Stimulated activated CD8-positive, alpha-beta memory T cell treated with anti-CD3 and anti-CD28 coated beads, Interleukin-7, amount 100 ng/mL, for 1 hour (primary cell): ENCODE measurements around the gene LBR.
"Not testable (repeated sequence)": the region's sequence is repeated elsewhere in the genome, so short reads cannot be mapped to it uniquely, and the experiment has no call there.

Experiments used
- DNase-seq, 2 donors: peaks; one replicate each; pipeline ENCODE4 v3.0.0-alpha.2; 2020; ENCODE audit warnings: low read depth in 2 of 2

The LBR gene

DNA sequence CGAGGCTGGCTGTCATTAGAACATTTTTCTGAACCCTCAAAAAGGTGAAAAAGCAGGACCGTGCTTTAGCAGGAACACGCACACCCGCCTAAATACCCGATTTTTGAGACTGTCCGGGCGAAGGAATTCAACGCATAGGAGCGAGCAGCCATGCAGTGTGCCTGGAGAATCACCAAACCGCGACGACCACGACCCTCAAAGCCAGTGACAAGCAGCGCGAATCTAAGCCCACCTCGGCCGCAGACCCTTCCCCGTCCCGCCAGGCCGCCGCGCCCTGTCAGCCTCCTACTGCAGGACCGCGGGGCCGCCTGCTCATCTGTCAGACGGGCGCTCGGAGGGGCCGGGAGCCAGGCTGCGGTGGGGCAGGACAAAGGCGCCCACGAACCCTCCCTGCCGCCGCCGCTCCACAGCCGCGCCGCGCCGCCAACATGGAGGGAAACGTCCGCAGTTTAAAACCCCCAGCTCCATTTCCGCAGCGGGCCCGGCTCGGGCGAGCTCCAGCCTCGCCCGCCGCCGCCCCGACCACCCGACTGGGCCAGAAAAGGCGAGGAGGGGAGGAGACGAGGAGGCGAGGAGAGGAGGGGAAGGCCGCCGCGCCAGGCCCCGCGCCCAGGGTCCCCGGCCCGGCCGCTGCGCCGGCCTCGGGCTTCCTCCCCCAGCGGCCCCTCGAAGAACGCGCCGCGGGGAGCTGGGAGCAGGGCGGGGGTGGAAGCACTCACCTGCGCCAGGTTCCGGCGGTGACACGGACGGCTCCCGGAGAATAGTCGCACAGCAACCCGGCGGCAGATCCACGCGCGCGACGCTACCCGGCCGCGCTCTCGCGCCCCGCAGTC lies at the start of gene LBR:
TSS of gene LBR (minus strand) at position 804 of the 833 bp plus-strand sequence. CDS start 3,963 bp downstream, outside the sequence.
- no peak for DNase-seq

DNA sequence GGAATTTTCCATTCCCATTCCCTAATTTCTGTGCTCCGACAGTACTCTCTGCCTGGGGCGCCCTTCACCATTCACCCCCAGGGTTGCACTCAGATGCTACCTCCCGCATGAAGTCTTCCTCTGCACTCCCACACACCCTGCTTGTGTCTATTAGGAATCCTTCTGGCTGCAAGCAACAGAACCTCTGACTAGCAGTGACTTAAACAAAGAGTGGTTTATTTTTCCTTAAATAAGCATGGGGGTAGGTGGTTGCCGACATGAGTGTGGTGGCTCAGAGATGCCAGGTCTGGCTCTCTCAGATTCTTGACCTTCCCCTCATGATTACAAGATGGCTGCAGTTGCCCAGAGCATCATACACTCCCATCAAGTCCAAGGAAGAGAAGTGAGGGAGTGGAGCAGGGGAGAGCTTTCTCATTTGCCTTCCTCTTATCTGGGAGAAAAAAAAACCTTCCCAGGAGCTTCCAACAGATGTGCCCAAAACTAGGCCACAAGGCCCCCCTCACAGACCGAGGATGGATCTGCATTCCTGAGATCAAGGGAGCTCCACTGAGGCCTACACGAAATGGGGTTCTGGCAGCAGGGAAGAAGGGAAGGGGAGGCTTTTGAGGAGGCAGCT lies 49.6 kb upstream of the LBR start:
- DNase-seq = no peak

DNA sequence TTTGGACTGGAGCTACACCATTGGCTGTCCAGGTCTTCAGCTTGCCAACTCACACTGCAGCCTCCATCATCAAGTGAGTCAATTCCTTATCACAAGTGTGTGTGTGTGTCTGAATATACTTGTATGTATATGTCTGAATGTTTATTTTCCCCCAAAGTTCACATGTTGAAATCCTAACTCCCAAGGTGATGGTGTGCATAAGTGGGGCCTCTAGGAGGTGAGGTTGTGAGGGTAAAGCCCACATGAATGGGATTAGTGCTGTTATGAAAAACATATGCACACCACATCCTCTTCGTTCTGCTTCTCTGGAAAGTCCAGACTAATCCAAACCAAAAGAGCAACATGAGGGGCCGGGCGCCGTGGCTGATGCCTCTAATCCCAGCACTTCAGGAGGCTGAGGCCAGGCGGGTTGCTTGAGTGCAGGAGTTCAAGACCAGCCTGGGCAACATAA lies 48.7 kb upstream of the LBR start:
- DNase-seq = no peak

DNA sequence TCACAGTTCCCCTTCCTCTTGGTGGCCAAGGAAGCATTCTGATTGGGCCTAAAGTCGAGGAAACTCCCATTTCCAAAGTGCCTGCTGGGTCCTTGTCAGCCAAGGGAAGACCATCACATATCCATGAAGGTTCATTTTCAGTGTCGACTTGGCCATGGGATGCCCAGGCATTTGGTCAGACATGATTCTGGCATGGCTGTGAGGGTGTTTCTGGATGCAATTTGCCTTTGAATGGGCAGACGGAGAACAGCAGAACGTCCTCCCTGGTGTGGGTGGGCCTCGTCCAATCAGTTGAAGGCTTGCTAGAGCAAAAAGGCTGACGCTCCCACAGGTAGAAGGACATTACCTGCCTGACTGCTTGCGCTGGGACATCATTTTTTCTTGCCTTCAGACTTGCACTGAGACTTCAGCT lies 48.3 kb upstream of the LBR start:
- DNase-seq = no peak

DNA sequence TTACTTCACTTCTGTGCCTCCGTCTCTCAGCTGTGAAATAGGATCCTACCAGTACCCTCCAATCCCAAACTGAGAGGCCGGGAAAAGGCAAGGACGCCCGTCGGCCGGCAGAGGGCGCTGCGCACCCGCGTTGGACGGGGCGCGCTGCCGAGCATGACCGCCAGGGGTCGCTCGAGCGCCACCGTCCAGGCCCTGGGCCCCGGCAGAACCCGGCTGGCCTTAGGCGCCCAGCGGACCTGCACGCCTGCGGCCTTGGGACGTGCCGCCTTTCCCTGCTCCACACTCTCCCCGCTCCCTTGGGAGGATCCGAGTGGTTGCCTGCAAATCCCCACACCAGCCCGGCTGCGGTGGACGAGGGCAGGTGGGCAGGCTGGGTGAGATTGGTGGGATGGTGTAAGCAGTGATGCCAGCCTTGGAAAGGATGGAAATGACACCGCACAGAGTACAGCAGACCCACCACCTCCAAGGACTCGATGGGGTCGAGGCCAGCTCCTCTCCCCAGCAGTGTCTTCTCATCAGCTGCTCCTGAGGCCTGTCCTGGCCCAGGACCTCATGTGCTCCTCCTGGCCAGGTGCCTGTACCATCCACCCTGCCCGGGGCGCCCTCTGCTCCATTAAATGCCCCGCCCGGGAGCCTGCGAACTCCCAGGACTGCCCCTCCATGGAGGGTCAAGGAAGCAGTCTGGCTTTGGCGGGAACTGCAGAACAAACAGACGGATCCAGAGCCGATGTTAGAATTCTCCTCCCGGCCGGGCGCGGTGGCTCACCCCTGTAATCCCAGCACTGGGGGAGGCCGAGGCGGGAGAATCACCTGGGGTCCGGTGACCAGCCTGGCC lies 47.4 kb upstream of the LBR start:
- peak; percentile 43 to 47 for DNase-seq

DNA sequence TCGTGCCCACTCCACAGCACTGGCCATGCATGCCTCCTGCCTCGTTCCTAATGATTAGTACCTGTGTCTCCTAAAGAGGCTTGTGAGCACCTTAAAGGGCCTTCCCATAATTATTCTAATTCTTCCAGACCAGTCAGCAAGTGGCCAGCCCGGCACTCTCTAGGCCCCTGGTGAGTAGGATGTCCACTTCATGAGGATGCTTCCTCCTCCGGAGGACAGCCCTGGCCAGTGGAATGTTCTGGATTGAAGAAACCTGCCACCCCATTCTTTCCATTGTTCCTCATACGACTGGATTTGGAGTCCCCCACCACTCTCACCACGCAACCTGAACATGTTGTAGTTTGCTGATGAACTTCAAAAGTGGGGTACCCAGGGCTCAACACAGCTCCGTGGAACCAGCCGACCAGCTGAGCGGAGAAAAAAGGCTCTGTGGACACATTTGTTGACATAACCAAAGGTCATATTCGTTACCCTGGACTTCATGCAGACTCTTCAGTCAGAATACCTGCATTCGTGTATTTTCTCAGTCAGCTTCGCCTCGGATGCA lies 46.7 kb upstream of the LBR start:
- no peak for DNase-seq

DNA sequence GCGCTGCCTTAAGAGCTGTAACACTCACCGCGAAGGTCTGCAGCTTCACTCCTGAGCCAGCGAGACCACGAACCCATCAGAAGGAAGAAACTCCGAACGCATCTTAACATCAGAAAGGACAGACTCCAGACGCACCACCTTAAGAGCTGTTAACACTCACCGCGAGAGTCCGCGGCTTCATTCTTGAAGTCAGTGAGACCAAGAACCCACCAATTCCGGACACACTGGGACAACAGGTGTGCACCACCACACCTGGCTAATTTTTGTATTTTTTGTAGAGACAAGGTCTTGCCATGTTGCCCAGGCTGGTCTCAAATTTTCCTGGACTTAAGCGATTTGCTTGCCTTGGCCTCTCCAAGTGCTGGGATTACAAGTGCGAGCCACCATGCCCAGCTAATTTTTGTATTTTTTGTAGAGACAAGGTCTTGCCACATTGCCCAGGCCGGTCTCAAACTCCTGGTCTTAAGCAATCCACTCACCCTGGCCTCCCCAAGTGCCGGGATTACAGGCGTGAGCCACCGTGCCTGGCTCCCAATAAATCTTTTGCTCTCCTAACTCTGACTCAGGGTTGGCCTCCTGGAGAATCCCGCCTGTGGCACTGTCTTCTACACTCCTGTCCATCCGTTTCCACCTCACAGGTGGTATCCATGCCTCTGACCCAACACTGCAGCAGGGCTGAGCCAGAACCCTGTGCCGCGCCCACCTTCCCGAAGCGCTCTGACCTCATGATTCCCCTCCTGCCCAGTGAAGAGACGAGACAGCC lies 46.0 kb upstream of the LBR start:
- DNase-seq = not testable (repeated sequence)

DNA sequence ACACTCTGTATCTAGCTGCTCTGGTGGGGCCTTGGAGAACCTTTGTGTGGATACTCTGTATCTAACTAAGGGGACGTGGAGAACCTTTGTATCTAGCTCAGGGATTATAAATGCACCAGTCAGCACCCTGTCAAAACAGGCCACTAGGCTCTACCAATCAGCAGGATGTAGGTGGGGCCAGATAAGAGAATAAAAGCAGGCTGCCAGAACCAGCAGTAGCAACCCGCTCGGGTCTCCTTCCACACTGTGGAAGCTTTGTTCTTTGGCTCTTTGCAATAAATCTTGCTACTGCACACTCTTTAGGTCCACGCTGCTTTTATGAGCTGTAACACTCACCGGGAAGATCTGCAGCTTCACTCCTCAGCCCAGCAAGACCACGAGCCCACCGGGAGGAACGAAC lies 45.4 kb upstream of the LBR start:
- DNase-seq = not testable (repeated sequence)

DNA sequence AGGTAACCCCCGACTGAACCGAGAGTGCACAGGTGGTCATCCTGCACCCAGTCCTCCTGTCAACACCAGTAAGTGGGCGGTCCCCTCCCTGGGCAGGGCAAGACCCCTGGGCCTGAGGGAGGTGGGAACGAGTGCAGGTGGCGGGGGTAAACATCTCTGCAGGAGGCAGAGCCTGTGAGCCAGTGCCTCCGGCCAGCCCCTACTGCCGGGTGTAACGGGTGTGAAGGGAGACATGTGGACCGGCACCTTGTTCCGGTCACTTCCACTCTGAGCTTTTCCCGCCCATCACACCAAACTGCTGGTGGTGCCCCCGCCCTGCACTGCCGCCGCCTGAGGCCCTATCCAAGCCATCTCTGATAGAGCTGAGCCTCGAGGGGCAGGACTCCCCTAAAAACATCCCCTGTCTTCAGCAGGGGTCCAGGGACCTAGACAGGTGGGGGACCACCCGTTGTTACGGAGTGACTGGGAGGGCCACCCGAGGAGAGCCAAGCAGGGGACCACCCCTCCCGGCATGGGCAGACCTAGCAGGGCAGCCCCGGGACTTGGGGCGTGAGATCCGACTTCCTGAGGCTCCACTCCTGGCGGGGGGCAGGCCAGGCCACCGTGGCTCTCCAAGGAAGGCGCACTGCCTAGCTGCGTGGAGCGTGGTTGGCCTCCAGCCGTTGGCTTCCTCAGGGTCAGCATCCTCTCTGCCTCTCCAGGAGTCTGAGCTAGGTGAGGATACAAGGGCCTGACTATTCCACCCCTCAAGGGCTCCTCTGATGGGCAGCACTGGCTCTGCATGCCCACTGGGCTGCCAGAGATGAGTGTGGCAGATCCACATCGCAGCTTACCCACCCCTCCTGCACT lies 43.8 kb upstream of the LBR start:
- no peak for DNase-seq

DNA sequence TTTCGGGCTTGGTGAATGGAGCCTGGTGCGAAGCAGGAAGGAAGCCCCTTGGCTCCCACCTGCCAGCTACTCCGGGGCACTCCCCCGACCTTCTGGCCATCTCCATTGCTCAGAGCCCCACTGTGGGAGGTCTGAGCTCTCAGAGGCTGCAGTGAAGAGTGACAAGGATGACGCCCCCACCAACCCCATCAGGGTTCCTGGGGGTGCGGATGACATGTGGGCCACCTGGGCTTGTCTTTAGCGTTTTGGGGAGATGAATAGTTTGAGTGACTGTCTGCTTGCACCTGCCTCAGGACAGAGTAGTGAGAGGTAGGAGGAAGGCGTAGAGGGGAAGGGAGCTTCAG lies 43.2 kb upstream of the LBR start:
- DNase-seq = no peak

DNA sequence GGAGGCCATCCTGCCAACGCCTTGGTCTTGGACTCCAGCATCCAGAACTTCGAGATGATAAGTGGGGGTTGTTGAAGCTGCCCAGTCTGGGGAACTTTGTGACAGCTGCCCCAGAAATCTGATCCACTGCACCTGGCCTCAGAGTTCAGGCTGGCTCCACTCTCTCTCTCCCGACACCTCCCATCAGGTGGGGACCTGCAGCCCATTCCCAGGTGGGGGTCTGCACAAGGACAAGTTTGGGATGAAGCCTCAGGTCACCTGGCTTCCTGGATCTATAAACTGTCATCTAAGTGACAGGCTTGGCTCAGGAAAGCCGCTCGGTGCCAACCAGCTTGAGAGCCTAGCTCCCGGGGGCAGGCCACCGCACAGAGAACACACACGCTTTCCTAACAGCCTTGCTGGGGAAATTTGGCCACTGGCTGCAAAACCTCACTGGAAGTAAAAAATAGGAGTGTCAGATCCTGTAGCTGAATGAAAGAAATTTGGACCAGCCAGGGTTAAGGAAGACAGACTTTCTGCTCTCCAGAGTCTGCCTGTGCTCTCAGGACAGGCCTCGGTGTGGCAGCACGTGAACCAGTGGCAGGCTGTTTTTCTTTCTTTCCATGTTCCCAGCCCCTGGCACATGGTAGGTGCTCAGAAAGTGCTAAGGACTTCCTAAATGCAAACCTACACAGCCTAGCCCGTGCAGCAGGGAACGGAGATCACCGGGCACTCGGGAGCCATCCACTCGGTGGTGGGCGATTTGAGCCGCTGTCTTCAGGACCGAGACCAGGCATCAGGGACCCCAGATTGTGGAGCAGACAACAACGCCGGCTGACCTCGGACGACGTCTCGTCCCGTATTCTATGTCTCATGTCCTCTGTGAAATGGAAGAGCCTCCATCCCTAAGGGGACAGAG lies 42.6 kb upstream of the LBR start:
- DNase-seq = no peak

DNA sequence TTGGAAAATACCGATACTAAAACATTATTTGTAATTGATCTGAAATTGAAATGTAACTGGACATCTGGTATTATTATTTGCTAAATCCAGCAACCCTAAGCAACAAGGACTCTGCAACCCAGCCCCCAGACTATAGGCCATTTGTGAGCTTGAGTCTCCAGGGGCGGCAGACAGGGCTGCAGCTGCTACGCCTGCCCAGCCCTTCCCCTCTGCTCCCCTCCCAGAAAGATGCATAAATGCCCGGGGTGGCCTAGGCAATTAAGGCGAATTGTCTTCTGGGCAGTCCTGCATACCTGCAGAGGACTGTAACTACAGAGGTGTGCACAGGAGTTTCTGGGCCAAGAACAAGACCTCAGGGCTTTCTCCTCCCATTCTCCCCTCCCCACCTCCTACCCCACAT lies 41.2 kb upstream of the LBR start:
- DNase-seq = no peak

DNA sequence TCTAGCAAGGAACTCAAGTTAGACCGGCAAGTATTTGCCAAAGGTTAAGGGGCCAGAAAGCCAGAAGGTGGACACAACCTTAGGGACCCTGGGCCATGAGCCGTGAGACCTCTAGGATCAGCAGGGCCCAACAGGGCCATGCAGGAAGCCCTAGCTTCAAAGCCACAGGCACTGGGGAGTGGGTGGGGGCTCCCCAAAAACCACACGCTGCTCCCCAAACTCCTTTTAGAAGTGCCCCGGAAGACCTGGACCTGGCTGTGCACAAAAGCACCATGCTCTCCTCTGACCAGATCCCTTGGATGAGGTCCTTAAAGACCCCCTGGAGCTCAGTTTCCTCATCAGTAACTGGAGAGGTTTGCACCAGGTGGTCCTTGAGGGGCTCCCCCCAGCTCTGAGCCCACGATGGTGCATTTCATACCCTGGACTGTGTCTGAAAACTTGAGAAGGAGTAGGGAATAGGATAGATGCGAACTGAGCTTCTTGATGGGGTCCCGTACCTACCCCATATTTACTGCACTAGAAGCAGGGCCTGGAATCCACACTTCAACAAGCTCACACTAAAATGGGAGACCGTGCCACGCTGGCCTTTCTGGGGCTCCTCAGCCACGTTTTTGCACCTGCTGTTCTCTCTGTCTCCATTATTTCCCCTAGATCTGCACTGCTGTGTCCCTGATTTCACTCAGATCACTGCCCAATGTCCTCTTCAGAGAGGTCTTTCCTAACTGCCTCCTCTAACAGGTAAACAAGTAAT lies 40.6 kb upstream of the LBR start:
- DNase-seq = no peak

DNA sequence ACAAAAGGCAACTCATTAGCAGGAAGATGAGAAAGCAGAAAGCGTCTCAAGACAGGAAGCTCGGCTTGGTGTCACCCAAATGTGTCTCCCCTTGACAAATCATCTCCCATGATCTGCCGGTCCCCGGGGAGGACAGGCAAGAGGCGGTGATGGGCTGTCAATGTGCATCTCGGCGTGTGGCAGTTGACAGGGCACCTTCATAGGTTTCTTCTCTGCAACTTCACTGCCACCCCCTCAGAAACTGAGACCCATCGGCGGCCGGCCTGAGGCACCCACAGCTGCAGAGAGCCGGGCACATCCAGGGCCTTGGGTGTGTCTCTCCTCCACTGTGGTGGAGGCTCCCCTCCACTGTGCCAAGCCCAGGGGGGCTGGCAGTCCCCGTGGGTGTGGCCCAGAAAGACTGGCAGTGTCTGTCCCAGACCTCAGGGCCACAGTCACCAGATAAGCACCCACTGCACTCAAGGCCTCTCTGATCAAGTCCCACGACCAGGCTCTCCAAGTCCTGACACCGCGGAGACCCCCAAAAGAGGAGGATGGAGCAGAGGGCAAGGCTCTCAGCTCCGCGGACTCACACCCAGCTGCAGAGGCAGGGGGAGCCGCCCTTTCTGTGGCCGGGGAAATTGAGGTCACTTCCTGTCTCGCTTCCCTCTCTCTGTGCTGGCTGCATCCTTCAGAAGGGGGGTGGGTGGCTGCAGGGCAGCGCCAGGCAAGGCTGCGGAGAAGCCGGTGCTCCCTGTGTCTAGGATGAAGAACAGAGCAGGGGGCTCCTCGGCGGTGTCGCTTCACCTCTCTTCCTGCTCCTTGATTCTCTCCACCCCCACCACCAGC lies 39.6 kb upstream of the LBR start:
- peak; percentile 55 to 63 for DNase-seq

DNA sequence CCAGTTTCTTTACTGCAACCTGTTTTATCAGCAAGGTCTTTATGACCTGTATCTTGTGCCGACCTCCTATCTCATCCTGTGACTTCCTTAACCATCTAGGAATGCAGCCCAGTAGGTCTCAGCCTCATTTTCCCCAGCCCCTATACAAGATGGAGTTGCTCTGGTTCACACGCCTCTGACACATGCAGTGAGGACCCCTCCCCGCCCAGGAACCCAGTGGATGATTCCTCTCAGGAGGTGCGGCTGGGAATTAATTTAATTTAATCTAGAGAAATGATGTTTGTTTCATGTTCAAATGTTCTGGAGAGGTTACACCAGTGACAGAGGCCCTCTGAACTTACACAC lies 39.0 kb upstream of the LBR start:
- DNase-seq = no peak

DNA sequence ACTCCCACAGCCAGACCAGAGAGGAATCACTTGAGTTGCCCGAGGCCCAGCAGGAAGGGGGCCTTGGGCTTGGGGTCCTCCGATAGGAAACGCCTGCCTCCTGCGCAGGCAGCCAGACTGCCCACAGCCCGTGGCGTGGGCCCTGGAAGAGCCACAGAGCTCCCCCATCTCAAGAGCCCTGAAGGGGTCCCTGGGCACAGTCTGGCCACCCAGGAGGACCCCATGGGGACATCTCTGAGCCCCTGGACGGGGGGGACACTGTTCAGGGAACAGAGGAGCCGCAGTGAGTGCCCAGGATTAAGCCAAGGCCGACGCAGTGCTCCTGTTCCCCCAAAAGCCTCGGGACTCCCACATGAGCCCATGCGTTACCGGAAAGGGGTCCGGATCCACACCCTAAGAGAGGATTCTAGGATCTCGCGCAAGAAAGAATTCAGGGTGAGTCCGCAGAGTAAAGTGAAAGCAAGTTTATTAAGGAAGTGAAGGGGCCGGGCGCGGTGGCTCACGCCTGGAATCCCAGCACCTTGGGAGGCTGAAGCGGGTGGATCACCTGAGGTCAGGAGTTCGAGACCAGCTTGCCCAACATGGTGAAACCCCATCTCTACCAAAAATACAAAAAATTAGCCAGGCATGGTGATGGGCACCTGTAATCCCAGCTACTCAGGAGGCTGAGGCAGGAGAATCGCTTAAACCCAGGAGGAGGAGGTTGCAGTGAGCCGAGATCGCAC lies 38.1 kb upstream of the LBR start:
- no peak for DNase-seq
